GM21576 (cell line): ENCODE measurements around the gene IMPA2.
A peak's percentile ranks its signal among the peaks of the same experiment; 100 is the strongest.

Experiments used
- ATAC-seq: cut with Tn5 transposase; IDR thresholded peaks from one replicate; pipeline ENCODE4 v1.9.1; 2021; ENCODE audit warnings: mild to moderate bottlenecking, moderate library complexity; ENCODE audit not compliant: unreplicated experiment

IMPA2 gene

DNA sequence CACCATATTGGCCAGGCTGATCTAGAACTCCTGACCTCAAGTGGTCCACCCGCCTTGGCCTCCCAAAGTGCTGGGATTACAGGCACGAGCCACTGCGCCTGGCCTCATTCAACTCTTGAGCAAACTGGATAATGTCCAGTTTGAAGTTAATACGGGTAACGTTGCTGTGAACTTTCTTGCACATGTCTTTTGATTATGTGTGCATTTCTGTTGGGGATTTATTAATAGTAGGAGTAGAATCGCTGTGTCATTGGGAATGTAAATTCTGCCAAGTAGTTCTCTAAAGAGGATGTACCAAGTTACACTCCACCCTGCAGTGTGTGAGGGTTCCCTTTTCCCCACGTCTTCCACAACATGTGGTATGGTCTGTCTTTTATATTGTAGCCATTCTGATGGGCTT lies 6.2 kb downstream of the IMPA2 start:
- ATAC-seq: no peak

GRCh38 chr18:11989174-11989573 lies 7.9 kb downstream of the IMPA2 start:
- ATAC-seq: no peak

GRCh38 chr18:11989966-11990380 lies 8.7 kb downstream of the IMPA2 start:
- ATAC-seq: no peak

GRCh38 chr18:11990539-11990938 lies 9.2 kb downstream of the IMPA2 start:
- ATAC-seq: no peak

DNA sequence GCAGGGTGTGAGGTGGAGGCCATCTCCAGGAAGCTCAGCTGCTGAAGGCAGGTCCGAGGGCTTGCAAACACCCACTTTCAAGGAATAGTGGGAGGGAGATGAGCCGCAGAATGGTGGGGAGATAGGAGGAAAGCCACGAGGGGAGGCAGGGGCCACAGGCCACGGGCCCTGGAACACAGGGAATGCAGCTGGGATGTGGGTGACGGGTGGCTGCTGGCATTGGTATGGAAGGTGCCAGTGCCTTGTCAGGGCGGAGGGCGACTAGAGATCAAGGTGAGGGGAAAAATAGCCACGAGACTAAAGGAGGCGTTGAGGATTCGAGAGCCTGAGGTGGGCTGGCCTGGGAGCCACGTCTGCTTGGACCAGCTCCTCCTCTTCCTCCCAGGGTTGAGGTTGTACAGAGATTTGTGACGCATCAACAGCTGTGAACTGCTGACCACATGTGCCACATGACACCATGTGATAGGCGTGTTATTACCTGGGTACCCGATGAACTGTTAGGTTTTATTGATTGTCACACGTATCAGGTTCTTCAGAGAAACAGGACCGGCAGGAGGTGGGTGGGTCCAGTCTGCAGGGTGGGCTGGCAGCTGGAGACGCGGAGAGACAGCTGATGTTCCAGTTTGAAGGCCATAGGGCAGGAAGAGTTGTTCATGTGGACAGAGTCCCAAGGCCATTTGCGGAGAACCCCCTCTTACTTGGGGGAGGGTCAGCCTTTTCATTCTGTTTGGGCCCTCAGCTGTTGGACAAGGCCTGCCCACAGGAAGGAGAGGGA lies 9.9 kb downstream of the IMPA2 start:
- ATAC-seq: no peak

DNA sequence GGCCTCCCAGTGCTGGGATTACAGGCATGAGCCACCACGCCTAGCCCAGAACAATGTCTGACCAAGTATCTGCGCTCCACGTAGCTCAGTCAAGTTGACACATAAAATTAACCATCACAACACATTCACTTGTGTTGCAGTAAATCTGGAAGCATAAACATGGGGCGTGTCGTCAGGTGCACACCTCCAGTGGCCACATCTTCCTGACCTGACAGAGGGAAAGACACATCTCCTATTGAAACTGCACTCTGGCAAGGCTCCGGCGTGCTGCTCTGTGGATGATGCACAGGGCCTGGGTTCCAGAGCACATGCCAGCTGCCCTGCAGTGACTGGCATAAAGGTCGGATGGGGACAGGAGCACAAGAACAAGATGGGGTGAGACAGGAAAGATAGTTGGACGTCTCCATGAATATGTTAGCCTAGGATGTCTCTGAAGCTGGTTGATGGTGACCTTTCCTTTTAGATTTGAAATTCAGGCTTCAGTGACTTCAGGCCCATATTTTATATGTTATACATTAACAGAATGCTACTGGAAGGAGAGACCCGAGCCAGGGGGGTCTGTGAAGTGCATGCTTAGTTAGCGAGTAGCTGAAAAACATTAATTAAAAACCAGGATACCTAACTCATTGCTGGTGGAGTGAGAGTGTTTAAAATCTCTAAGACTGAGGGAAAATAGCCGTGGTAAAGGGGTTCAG lies 10.9 kb downstream of the IMPA2 start:
- no peak for ATAC-seq

- no peak for ATAC-seq
Measured at GRCh38 chr18:11993264-11993916, 12.1 kb downstream of the IMPA2 start.

- ATAC-seq: no peak
Measured at GRCh38 chr18:11994336-11994702, 13.0 kb downstream of the IMPA2 start.

- ATAC-seq: no peak
Measured at GRCh38 chr18:11994703-11995444, 13.6 kb downstream of the IMPA2 start.

DNA sequence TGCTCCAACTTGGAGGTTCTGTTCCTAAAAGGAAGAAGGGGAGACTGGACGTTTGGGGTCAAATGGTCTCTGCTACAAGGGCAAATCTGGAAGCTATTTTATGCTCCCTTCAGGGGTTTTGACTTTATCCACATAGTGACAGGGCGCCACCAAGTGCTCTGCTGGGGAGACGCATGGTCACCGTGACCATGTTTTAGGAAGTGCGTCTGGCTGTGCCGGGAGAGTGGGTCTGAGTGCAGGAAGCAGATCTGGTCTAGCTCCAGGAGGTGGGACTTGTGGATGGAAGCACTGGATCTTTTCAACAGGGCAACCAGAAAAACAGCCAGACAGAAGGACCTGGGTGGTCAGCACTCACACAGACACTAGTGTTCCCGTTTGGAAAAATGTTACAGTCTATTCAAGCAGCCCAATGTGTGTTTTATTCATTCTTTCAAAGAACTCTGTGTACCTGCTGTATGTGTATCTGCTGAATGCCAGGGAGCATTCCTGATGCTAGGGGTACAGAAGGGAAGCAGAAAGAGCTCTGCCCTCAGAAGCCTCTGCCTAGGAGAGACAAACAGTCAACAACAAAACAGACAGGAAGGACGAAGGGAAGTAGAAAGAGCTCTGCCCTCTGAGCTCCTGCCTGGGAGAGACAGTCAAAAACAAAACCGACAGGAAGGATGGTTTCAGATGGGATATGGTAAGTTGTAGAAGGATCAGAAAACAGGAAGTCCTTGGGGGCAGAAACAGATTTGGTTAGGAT lies 14.3 kb downstream of the IMPA2 start:
- ATAC-seq: peak; percentile 82

GRCh38 chr18:11996190-11996754 lies 15.0 kb downstream of the IMPA2 start:
- ATAC-seq: no peak

DNA sequence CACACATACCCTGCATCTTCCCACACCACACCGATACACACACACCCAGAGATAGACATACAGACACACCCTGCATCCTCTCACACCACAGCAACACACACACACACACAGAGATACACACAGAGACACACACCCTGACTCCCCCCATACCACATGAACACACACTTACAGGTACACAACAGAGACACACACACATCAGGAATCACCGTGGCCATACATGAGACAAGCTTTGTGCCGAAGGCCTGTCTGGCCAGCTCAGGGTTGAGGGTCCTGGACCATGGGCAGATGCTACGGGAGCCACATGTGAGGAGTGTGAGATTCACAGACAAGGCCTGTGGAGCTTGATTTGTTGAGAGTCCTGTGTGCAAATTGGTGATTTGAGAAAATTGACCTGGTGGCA lies 15.6 kb downstream of the IMPA2 start:
- no peak for ATAC-seq

GRCh38 chr18:11997466-11997865 lies 16.2 kb downstream of the IMPA2 start:
- no peak for ATAC-seq

DNA sequence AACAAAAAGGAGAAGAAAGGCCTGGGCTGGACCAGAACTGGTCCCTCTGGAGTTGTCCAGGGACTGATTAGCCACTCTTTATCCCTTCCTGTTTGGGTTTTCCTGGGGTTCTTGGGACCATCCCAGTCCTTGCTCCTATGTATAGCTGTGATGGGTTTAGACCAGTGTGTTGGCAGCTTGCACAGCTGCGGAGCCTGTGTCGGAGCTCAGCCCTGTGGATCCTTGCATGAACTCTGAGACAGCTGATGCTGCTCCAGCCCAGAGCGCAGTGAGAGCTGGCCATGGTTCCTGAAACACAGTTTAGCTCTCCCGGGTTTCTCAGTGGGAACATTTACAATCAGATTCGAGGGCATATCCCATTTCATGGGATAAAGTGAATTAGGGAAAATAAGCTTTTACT lies 16.9 kb downstream of the IMPA2 start:
- ATAC-seq: no peak

- ATAC-seq: no peak
Measured at GRCh38 chr18:11999429-11999828, 18.1 kb downstream of the IMPA2 start.

- ATAC-seq: no peak
Measured at GRCh38 chr18:12000072-12000659, 18.9 kb downstream of the IMPA2 start.

- no peak for ATAC-seq
Measured at GRCh38 chr18:12001421-12001820, 20.1 kb downstream of the IMPA2 start.

GRCh38 chr18:12003894-12004293 lies 22.6 kb downstream of the IMPA2 start:
- no peak for ATAC-seq

- ATAC-seq: no peak
Measured at GRCh38 chr18:12005538-12006487, 24.5 kb downstream of the IMPA2 start.
